ENCODE measurements around the gene TMEM252.

TMEM252 gene, protein sequence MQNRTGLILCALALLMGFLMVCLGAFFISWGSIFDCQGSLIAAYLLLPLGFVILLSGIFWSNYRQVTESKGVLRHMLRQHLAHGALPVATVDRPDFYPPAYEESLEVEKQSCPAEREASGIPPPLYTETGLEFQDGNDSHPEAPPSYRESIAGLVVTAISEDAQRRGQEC

DNA sequence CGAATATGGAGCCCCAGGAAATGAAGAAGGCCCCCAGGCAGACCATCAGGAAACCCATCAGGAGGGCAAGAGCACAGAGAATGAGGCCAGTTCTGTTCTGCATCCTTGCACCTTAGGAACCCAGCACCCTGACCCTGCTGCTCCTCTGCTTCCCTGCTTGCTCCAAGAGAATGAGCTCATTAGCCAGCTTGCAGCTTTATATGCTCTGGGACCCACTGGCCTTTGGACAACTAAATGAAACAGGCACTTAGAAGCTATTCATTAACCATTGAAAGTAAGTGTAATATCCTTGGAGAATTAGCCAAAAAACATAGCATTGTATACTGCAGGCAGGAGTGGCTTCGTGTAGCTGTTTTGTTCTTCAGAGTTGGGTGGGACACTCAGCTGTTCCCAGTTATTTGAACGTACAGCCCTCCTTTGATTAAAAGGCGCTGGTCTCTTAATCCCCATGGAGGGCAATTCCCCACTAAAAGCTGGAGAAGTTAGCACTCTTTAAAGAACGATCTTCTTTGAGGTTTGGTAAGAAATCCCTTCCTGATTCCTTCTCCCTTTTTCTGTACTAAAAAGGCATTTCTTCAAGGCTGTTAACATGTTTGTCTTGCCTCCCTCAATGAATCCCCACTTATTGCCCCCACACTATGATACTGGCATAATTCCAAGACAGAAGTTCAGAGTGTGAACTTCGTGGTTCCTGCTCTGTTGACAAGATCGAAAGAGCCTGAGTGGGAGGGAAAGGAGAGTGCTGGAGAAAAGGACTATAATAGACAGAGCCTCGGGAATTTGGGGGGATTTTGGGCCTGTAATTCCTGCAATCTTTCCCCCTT lies at the start of gene TMEM252:
Gene TMEM252, minus strand, starts transcription at position 172 of the 824 bp plus-strand sequence. Its CDS starts 69 bp downstream, at position 103.
- no peak for DNase-seq (ENCODE audit: low read depth)

DNA sequence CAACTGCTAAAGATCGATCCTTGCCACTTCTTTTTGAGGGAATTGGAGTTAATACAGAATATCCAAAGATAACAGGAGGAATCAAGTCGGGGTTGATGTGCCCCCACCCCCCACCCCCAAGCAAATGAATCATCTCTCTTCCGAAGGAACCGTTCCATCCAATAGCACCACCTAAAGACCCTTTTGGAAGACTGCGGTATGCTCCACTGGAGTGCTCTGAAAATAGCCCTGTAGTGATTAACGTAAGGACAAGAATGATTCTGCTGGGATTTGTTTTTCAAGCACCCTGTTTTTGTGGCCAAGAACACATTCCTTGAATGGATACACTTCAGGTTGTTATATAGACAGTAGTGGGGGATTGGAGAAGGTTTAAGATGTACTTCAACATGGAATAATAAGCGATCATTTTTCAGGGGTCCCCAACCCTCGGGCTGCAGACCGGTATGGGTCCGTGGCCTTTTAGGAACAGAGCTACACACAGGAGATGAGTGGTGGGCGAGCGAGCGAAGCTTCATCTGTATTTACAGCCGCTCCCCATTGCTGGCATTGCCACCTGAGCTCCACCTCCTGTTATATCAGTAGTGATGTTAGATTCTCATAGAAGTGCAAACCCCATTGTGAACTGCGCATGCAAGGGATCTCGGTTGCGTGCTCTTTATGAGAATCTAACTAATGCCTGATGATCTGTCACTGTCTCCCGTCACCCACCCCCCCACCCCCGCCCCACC lies 44.5 kb upstream of the TMEM252 start:
- no peak for DNase-seq (ENCODE audit: low read depth)

DNA sequence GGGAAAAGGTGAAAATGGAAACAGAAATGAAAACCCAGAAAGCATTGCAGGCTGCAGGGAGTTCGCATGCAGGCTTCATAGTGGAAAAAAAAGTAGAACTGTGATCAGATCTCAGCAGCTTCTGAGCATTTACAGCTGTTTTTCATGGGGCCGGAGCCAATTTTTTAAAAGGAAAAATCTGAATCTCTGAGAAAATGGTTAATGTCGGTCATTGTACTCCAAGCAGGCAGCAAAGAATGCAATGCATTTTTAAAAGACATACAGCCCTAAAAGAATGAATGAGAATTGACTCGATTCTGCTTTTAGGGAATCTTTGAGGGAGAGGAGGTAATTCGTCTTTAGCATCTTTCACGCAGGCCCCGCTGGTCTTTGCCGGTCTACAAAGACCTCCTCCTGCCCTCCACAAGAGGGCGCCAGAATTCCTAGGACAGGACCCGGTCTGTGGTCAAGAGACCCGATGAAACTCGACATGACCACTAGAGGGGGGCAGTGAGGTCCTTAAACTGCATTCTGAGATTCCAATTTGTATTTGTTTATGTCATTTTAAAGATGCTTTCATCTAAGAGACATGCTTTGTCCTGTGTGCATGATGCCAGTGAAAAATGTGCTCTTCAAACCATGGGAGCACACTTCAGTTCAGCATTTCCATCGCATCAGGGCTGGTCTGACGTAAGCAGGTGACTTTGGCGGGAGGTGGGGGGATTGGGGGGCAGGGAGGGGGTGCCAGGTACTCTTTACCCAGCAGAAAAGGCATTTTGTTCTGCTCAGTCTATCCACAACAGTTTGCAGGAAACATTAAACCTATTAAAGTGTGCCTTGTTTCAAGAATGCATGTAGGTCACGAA lies 43.7 kb upstream of the TMEM252 start:
- DNase-seq (ENCODE audit: low read depth) = peak; percentile 70

DNA sequence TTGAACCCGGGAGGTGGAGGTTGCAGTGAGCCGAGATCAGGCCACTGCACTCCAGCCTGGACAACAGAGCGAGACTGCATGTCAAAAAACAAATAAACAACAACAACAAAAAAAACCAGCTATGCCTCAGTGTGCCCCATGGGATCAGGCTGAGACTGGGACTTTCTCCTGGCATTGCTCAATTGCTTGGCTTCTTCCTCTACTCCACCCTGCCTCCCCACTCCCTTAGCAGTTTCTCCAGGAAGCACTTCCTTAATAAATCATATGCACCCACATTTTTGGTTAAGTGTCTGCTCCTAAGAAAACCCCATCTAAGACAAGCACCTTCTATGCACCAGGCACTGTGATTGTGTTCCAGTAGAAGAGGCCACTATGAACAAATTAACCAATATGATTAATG lies 41.0 kb upstream of the TMEM252 start:
- DNase-seq (ENCODE audit: low read depth) = no peak

DNA sequence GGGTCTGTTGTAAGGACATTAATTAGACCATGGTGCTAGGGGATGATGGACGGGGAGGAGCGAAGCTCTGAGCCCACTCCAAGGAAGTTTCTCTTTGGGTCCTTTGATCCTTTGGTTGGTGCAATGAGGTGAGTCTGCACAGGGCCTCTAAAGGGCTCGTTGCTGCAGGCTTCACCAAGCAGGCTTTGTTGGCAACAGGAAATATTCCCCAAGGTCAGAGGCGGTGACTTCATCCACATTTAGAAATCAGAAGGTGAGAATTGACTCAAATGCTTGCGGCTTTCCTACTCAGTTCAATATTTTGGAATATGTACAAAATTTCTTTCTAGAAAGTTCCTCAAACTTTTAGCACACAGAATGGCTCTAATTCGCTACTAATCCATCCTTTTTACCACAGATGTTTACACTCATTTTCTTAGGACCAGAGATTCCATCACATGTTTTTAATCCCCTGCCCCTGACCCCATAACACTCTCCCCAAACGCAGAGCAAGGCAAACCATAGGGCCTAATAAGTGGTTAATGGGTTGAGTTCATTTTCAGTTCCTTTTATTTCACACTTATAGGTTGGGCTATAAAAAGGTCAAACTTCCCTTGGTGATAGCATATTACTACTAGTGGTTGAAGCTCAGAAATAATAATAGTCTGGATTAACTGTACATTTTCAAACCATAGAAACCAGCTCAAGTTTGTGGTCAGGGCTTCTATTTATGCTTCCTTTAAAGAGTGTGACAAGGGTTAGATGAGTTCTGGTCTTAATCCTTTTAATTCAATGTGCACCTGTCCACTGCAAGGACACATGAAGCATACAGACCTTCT lies 37.3 kb upstream of the TMEM252 start:
- no peak for DNase-seq (ENCODE audit: low read depth)

DNA sequence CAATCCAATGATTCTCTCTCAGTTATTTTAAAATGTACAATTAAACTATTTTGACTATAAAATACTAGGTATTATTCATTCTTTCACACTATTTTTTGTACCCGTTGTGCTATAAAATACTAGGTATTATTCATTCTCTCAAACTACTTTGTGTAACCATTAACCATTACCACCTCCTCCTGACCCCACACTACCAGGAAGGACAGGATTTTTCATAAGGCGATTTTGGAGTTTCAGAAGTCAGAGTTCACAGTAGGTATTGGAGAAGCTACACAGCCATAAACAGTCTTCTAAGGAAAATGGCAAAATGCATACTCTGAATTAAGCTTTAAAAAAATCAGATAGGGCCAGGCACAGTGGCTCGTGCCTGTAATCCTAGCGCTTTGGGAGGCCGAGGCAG lies 35.1 kb upstream of the TMEM252 start:
- no peak for DNase-seq (ENCODE audit: low read depth)

DNA sequence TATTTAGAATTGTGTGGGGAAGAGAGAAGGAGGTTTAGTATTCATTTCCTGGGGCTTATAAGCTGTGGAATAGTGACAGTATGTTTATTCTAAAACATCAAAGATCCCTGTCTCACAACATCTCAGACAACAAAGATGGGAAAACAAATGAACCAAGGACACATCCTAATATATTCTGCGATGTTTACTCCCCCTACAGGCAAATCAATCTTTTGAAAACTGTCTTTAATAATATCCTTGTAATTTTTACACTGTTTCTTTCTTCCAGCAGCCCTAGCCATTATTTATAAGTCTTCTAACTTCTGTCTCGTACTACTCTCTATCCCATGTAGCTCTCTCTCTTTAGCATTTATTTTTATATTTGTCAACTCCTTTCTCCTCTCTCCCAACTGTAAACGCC lies 33.5 kb upstream of the TMEM252 start:
- no peak for DNase-seq (ENCODE audit: low read depth)

DNA sequence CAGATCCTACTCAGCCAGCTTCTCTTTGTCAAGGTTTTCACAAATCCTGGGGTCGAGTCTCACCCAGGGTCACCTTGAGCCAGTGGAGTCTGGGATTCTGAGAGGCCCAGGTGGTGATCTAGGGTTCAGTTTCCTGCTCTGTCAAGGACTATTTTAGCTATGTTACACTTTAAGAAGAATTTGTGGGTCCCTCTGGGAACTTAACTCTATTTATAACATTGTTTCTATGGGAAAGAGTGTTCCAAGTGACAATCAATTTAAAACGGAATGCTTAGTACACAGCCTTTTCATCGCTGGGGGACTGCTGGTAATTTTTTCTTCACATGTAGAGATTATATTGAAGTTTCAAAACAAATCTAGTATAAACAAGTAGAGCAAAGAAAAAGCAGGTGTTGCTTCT lies 26.9 kb upstream of the TMEM252 start:
- no peak for DNase-seq (ENCODE audit: low read depth)

DNA sequence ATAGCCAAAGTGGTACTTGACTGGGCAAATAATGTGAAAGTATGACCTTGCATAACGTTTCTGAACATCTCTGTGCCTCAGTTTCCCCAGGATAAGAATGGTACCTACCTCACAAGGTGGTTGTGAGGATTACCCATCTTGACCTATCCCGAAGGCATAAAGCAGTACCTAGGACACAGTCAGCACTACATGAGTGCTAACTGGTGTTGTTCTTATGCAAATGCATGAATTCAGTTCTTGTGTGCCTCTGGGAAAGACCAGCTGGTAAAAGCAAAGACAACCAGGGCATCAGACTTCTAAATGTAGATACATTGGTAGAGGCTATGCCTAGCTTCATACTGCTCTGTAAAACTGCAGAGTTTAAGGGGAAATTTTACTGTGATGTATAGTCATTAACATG lies 21.8 kb upstream of the TMEM252 start:
- DNase-seq (ENCODE audit: low read depth) = no peak

DNA sequence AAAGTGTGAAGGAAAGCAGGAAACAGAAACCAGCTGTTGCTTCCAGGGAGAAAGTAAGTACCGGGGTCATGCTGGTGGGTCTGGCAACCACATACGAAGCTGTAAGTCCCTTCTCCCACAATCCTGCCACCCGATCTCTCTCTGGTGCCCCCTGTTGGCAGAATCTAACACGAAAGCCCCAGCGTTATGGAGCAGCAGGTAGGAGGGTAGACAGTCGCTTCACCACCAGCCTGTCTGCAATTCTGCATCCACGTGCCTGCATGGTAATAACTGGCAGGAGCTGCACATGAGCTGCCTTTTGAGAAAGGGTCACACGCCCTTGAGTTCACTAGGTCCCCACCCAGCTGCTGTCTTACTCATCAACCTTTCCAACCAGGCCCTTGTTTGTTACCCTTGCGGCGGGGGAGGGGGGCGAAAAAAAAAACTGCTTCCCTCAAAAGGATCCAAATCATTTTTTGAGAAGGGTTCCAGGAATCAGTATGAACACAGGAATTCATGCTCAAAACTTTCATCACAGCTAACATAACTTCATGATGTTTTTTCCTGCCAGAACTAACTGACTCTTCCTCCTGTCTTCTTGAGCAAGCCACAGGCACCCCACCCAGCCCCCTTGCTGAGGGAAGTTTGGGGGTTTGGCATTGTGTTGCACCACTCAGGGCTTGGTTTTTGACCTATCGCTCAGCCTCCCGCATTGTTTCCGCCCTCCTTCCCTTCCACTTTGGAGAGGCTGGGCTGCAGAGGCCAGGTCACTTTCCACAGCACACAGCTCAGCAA lies 19.6 kb upstream of the TMEM252 start:
- no peak for DNase-seq (ENCODE audit: low read depth)

DNA sequence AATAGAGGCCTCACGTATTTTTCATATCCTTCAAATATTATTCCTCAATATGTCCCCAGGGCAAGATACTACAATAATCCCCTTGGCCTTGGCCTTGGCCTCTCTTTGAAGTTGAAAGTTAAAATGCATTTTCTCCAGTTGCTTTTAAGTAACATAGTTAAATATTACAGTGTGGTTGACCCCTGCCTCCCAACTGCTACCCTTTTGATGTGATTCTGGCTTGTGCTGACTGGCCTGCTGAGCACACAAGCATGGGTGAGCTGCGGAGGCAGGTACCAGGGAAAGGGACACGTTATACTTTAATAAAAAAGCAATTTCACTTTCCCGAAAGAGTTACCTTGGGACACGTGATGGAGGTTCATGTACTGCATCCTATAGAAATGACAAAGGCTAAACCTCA lies 17.9 kb upstream of the TMEM252 start:
- DNase-seq (ENCODE audit: low read depth) = no peak

DNA sequence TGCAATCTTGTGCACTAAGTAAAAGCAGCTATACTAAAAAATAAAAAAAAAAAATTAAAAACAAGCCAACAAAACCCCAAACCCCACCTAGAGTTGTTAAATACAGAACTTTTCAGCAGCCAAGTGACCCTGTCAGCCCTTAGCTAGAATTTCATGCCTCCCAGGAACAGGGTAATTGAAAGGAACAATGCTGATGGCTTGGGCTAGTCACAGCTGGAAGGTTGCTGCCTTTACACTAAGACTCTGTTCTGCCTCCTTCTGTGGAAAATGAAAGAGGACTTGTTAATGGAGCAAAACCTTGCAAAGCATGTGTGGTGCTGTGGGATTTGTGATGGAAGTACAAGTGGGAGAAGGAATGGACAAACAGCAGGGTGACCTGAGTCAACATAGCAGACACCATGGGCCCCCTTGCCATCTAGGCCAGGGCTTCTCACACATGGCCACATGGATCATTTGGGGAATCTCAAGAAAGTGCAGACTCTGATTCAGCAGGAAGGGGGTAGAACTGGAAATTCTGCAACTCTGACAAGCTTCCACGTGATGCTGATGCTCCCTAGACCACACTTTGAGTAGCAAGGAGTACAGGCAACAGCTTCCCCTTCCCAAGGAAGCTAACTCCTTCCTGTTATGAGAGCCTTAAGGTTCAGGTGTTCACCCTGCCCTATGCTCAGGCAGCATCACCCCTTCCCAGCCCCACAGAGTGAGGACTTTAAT lies 14.9 kb upstream of the TMEM252 start:
- DNase-seq (ENCODE audit: low read depth) = no peak

DNA sequence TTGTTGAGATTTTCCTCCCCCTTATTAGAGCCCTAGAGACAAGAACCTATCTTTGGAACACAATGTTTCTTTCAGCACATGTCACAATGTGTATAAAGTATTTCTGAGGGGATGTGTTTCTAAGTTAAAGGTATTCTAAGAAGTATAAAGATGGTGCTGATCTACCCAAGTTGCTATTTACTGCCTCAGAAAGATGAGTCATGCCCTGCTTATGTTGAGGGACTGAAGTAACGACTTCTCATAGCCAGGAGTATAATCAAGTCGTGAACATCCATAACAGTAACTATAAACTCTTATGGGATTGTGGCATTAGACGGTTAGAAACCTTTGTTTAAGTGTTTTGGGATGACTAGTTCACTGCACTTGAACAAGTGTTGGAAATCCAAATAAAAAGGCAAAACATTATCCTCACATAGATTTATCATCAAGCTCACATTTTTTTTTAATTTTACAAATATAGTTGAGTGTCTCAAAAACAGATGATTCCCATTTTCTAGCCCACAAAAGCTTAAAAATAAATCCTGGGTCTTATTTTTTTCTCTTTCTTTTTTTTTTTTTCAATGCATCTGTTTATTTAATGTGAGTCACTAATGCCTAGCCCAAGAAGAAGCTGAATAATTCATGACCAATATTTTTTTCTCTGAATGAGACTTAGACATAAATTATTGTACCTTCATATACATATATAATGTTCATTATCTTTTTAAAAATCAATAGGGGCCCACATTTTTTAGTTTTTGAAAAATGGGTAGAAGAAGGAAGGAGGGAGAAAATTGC lies 12.2 kb upstream of the TMEM252 start:
- no peak for DNase-seq (ENCODE audit: low read depth)

DNA sequence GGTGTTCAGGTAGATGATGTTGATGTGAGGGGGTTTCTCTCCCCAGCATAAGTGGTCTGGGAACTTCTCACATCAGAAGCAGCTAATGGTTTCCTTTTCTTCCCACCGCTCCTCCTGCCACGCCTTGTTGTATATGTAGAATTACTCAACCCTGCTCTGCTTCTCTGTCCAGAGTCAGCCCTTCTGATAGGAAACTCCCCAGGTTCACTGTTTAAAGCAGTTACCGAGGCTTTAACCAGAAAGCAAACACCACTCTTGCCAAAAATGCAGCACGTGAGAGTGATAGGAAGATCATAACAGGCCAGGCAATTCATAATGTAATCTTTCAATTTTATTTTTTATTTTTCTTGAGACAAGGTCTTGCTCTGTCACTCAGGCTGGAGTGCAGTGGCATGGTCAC lies 10.5 kb upstream of the TMEM252 start:
- DNase-seq (ENCODE audit: low read depth) = no peak

DNA sequence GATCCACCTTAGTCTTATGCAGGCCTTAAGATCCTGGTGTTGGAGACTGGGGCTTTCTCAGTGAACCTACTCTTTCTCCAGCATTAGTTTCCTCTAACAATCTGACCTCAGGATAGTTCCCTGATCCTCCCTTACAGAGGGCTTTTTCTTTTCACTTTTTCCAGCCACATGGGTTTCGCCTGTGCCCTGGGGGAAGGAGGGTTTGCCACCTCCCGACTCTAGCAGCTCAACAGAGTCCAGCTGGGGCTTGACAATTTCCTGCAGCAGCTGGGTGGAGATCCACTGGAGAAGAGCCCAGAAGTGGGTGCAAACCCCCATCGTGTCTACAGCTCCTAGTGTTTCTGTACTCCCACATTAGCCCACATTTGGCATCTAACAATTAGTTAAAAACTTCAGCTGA lies 7.6 kb upstream of the TMEM252 start:
- no peak for DNase-seq (ENCODE audit: low read depth)

DNA sequence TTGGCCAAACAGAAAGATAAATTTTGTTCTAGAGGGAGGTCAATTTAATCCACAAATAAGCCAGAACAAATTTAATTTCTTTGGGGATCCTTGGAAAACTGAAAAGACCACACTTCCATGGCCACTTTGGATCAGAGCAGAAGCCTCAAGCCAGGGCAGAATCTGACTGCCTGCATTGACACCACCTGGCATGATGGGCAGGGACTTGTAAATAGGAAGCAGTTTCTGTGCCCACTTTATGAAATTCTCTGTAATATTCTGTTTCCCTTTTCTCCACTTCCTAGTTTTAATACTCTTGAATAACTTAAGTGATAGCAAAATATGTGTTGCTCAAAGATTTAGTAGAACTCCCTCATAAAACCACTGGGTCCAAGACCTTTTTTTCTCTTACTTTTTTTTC lies 6.7 kb upstream of the TMEM252 start:
- no peak for DNase-seq (ENCODE audit: low read depth)

DNA sequence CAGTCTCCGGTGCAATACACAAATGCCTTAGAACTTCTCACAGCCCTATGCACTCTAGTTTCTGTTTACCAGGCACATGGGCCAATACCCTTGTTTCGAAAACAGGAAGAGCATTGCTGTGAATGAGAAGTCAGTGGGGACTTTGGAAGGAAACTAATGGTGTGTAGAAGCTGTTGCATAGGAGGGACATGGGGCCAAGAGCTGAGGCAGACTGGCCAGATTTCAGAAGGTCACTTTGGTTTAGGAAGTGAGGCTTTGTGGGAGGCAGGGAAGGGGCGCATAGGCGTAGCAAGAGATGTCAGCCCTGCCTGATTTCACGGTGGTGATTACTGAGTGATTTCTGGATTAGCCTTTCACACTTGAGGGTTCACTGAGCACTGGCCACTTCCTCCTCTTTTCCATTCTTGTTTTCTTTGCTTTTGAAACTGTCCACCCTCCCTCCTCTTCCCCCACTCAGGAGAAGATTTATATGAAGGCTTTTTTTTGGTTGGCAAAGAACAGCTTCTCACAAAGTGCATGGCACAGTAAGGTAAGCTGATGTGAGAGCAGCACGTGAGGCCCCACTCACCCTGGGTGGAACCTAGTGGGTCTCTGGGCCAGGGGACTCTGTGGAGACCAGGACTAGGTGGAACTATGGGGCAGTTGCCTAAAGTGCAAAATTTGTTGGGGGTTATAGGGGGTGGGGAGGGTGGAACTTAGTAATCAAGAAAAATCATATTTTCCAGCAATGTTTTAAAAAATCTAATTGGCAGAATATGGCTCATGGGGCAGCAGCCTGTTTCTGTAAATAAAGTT lies 6.1 kb upstream of the TMEM252 start:
- no peak for DNase-seq (ENCODE audit: low read depth)

DNA sequence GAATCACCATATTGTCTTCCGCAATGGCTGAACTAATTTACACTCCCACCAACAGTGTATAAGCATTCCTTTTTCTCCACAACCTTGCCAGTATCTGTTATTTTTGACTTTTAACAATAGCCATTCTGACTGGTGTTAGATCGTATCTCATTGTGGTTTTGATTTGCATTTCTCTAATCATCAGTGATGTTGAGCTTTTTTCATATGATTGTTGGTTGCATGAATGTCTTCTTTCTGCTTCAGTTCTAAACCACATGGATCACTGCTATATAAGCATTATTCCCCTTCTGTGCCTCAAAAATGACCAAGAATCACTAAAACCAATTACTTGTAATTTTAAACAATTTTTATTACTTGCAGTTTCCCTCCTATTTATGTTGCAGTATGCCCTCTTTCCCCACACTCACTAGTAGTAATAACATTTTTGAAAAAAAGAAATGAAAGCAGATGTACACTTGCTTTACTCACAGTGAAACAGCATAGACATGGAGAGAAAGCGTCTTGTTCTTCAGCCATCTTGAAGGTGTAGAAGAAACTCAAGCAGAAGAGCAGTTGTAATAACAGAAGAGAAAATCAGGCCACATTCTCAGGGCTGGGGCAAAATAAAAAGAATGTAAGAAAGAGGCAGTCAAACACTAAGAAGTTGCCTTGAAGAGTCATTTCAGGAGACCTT lies 4.5 kb upstream of the TMEM252 start:
- DNase-seq (ENCODE audit: low read depth) = no peak

All from activated T-helper 1 cell treated with Interleukin-2 at 50 U/mL for 16 hours (primary cell).